B cell (primary cell): ENCODE data around the gene GH2.
"Not testable (repeated sequence)": the region's sequence is repeated elsewhere in the genome, so short reads cannot be mapped to it uniquely, and the experiment has no call there.

Experiments used
- EZH2 ChIP-seq: IDR thresholded peaks from 2 replicates; pipeline ENCODE4 v1.6.1; 2012; ENCODE audit warnings: borderline replicate concordance, low read depth, mild to moderate bottlenecking, moderate library complexity, low read length; ENCODE audit not compliant: insufficient read depth, poor library complexity, severe bottlenecking
- TF ChIP-seq, protein P1 (sequence below): fragments of 200-600 bp; IDR thresholded peaks from one replicate; pipeline ENCODE4 v1.8.0; 2022; ENCODE audit warnings: antibody characterized with exemption, mild to moderate bottlenecking

DNA sequence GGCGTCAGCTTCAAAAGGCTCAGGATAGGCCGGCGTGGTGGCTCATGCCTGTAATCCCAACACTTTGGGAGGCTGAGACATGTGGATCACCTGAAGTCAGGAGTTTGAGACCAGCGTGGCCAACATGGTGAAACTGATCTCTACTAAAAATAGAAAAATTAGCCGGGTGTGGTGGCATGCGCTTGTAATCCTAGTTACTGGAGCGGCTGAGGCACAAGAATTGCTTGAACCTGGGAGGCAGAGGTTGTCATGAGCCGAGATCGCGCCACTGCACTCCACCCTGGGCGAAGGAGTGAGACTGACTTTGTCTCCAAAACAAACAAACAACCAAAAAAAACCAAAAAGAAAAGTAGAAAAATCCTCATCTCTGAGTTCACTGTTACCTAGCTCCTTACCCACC is 3.4 kb upstream of the GH2 start:
- not testable (repeated sequence) for TF ChIP-seq EZH2
- TF ChIP-seq, protein P1, sequence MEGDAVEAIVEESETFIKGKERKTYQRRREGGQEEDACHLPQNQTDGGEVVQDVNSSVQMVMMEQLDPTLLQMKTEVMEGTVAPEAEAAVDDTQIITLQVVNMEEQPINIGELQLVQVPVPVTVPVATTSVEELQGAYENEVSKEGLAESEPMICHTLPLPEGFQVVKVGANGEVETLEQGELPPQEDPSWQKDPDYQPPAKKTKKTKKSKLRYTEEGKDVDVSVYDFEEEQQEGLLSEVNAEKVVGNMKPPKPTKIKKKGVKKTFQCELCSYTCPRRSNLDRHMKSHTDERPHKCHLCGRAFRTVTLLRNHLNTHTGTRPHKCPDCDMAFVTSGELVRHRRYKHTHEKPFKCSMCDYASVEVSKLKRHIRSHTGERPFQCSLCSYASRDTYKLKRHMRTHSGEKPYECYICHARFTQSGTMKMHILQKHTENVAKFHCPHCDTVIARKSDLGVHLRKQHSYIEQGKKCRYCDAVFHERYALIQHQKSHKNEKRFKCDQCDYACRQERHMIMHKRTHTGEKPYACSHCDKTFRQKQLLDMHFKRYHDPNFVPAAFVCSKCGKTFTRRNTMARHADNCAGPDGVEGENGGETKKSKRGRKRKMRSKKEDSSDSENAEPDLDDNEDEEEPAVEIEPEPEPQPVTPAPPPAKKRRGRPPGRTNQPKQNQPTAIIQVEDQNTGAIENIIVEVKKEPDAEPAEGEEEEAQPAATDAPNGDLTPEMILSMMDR: not testable (repeated sequence)
